MM.1S (cell line): ENCODE data around the gene CCL23.

ENCODE experiments used
- DNase-seq: peaks from one replicate; pipeline ENCODE4 v3.0.0-alpha.2; 2015
- H2AFZ ChIP-seq: fragments of 300-600 bp; sonication (generic); 2 replicates; pipeline ENCODE4 v1.6.0; 2016; ENCODE audit warnings: antibody characterized with exemption, low read length
- H3F3A ChIP-seq: fragments of 300-600 bp; sonication (generic); 2 replicates; pipeline ENCODE4 v1.6.1; 2016; ENCODE audit warnings: mild to moderate bottlenecking, antibody characterized with exemption, low read length, moderate library complexity, mixed read lengths; ENCODE audit not compliant: insufficient read depth
- H3K27ac ChIP-seq: fragments of 300-600 bp; sonication (generic); 2 replicates; pipeline ENCODE4 v1.5.1; 2016; ENCODE audit warnings: mild to moderate bottlenecking, low read length
- H3K27me3 ChIP-seq: fragments of 300-600 bp; sonication (generic); replicated peaks from 2 replicates; pipeline ENCODE4 v1.6.0; 2016; ENCODE audit warnings: low read length; ENCODE audit not compliant: insufficient read depth
- H3K36me3 ChIP-seq: fragments of 300-600 bp; sonication (generic); replicated peaks from 2 replicates; pipeline ENCODE4 v1.6.1; 2016; ENCODE audit warnings: mild to moderate bottlenecking, low read length, mixed read lengths; ENCODE audit not compliant: insufficient read depth
- H3K4me1 ChIP-seq: fragments of 300-600 bp; sonication (generic); 2 replicates; pipeline ENCODE4 v1.6.1; 2016; ENCODE audit warnings: low read length, mixed read lengths
- H3K4me2 ChIP-seq: fragments of 300-600 bp; sonication (generic); 2 replicates; pipeline ENCODE4 v1.6.0; 2016; ENCODE audit warnings: low read depth, low read length
- H3K4me3 ChIP-seq: fragments of 300-600 bp; sonication (generic); 2 replicates; pipeline ENCODE4 v1.5.1; 2016; ENCODE audit warnings: low read length, mixed read lengths
- H3K79me2 ChIP-seq: fragments of 300-600 bp; sonication (generic); 2 replicates; pipeline ENCODE4 v1.6.1; 2016; ENCODE audit warnings: mixed run types, low read length, mixed read lengths
- H3K9ac ChIP-seq: fragments of 300-600 bp; sonication (generic); 2 replicates; pipeline ENCODE4 v1.6.1; 2016; ENCODE audit warnings: low read length, mixed read lengths
- H3K9me2 ChIP-seq: fragments of 300-600 bp; sonication (generic); replicated peaks from 2 replicates; pipeline ENCODE4 v1.6.1; 2016; ENCODE audit warnings: mild to moderate bottlenecking, low read length, mixed read lengths; ENCODE audit not compliant: insufficient read depth
- H3K9me3 ChIP-seq: fragments of 300-600 bp; sonication (generic); replicated peaks from 2 replicates; pipeline ENCODE4 v1.6.1; 2016; ENCODE audit warnings: mild to moderate bottlenecking, low read length, mixed read lengths; ENCODE audit not compliant: insufficient read depth
- H4K20me1 ChIP-seq: fragments of 300-600 bp; sonication (generic); 2 replicates; pipeline ENCODE4 v1.6.1; 2016; ENCODE audit warnings: mild to moderate bottlenecking, low read length, moderate library complexity, mixed read lengths; ENCODE audit not compliant: insufficient read depth
- CTCF ChIP-seq: fragments of 300-600 bp; sonication (generic); IDR thresholded peaks from 2 replicates; pipeline ENCODE4 v1.5.1; 2016; ENCODE audit warnings: antibody characterized with exemption, low read length, mixed read lengths
- EZH2 ChIP-seq: fragments of 300-600 bp; sonication (generic); optimal IDR thresholded peaks from 2 replicates; pipeline ENCODE3; 2017; ENCODE audit warnings: low read depth, mild to moderate bottlenecking, antibody characterized with exemption, low read length, mixed read lengths
- EZH2phosphoT487 ChIP-seq: fragments of 300-600 bp; sonication (generic); IDR thresholded peaks from 2 replicates; pipeline ENCODE4 v1.6.1; 2018; ENCODE audit warnings: antibody characterized with exemption, low read length

Gene CCL23

GRCh38 chr17:36048066-36048465, 30.3 kb upstream of the CCL23 start:
- H3K9me3 ChIP-seq: no peaks in the 10 kb centered on the region
- DNase-seq: no peak
- H3K4me3 ChIP-seq: no peak overlapping the region
- H3K79me2 ChIP-seq: no peaks in the 10 kb centered on the region
- H3K4me2 ChIP-seq: no peak overlapping the region
- TF ChIP-seq EZH2phosphoT487: no peak
- no peak for TF ChIP-seq EZH2
- TF ChIP-seq CTCF: no peak
- no peaks in the 10 kb centered on the region for H3K9me2 ChIP-seq
- H3K36me3 ChIP-seq: no peaks in the 10 kb centered on the region
- no peaks in the 10 kb centered on the region for H3K27me3 ChIP-seq
- H2AFZ ChIP-seq: no peak overlapping the region
- no peak overlapping the region for H3K9ac ChIP-seq
- H3K27ac ChIP-seq: no peak overlapping the region
- H4K20me1 ChIP-seq: no peaks in the 10 kb centered on the region
- H3K4me1 ChIP-seq: no peaks in the 10 kb centered on the region
- H3F3A ChIP-seq: no peaks in the 10 kb centered on the region

- Histone ChIP-seq H3K9me2 (no peaks in the 10 kb centered on the region), H3K27ac (no peak overlapping the region), H4K20me1 (no peaks in the 10 kb centered on the region), H3F3A (no peaks in the 10 kb centered on the region), H3K36me3 (no peaks in the 10 kb centered on the region), H3K27me3 (no peaks in the 10 kb centered on the region), H3K4me1 (no peaks in the 10 kb centered on the region), H3K4me2 (no peak overlapping the region), H3K9ac (no peak overlapping the region), H3K79me2 (no peaks in the 10 kb centered on the region), H3K9me3 (no peaks in the 10 kb centered on the region), H2AFZ (no peak overlapping the region), H3K4me3 (no peak overlapping the region)
- no peak for DNase-seq
- TF ChIP-seq EZH2: no peak
- TF ChIP-seq EZH2phosphoT487: no peak
- TF ChIP-seq CTCF: no peak
Observed at GRCh38 chr17:36036235-36036634, 18.5 kb upstream of the CCL23 start.

GRCh38 chr17:36034127-36034526, 16.4 kb upstream of the CCL23 start:
- H3F3A ChIP-seq: no peaks in the 10 kb centered on the region
- H3K9ac ChIP-seq: no peak overlapping the region
- no peak overlapping the region for H3K4me2 ChIP-seq
- no peaks in the 10 kb centered on the region for H3K36me3 ChIP-seq
- H4K20me1 ChIP-seq: no peaks in the 10 kb centered on the region
- H3K9me2 ChIP-seq: no peaks in the 10 kb centered on the region
- H2AFZ ChIP-seq: no peak overlapping the region
- H3K27me3 ChIP-seq: no peaks in the 10 kb centered on the region
- H3K4me3 ChIP-seq: no peak overlapping the region
- no peak for TF ChIP-seq EZH2
- no peak for TF ChIP-seq CTCF
- no peak for TF ChIP-seq EZH2phosphoT487
- H3K9me3 ChIP-seq: no peaks in the 10 kb centered on the region
- no peaks in the 10 kb centered on the region for H3K79me2 ChIP-seq
- no peak for DNase-seq
- no peaks in the 10 kb centered on the region for H3K4me1 ChIP-seq
- no peak overlapping the region for H3K27ac ChIP-seq
